Lower leg skin (tissue), 4 donors: ENCODE data around the gene SUPT16H. TPM values are rescaled to one million over a fixed set of nuclear protein-coding genes. Genes with fewer than 3 reads are reported as not detected.

Experiments
- DNase-seq, 2 donors: peaks; one replicate each; pipeline ENCODE4 v3.0.0-alpha.2; 2019; ENCODE audit warnings: low spot score in 2 of 2
- H3K4me3 ChIP-seq: fragments of 200-600 bp; sonication (generic); 2 replicates; pipeline ENCODE4 v1.5.1; 2017; ENCODE audit warnings: mild to moderate bottlenecking, low read depth; ENCODE audit not compliant: poor library complexity, severe bottlenecking
- CTCF ChIP-seq, 3 donors: fragments of 450-650 bp; IDR thresholded peaks; one replicate each; pipeline ENCODE4 v1.5.1; 2016; ENCODE audit warnings: antibody characterized with exemption in 3 of 3, mild to moderate bottlenecking in 3 of 3, moderate library complexity in 2 of 3
- POLR2A ChIP-seq, 2 donors: fragments of 450-650 bp; IDR thresholded peaks; one replicate each; pipeline ENCODE4 v1.6.1; 2016 to 2017; ENCODE audit warnings: antibody characterized with exemption in 2 of 2, mild to moderate bottlenecking in 1 of 2, moderate library complexity in 1 of 2
- WGBS, 2 donors: methylation state at CpG; one replicate each; pipeline ENCODE4 v1.1.5; 2018; 5-methylcytosine and 5-hydroxymethylcytosine counted together
- intact Hi-C: fragments of 100-400 bp; cut with DNase I; formaldehyde crosslinking; loops from one replicate; pipeline ENCODE4 v1.15.0; 2023; ENCODE audit warnings: low total_unique reads
- total RNA-seq, 4 donors: library from RNA; depleted of rRNA; stranded (reverse); fragments of >200 nt; gene quantifications; one replicate each; pipeline ENCODE4 v1.1.0, GENCODE V29; 2016

SUPT16H gene
- total RNA-seq = 10 to 100 TPM; 35.7 to 50.3 (median 45.8) TPM

- intact Hi-C loops = no loop called here
- no peak for TF ChIP-seq POLR2A (IDR thresholded peaks at IDR 0.05)
- no peak for TF ChIP-seq CTCF (IDR thresholded peaks at IDR 0.05)
- peak; percentile 97 to 99 for DNase-seq
- peak within 1 kb of the TSS; percentile 71 for H3K4me3 ChIP-seq
- 0% methylated on average over 54 of the region's 54 CpGs for WGBS, 2 donors
Observed at GRCh38 chr14:21383848-21384493, at the start of gene SUPT16H. TSS of gene SUPT16H (minus strand) at chr14:21384019. CDS start at chr14:21383927, 92 bp downstream.

GRCh38 chr14:21431126-21431525 lies 47.3 kb upstream of the SUPT16H start:
- peak in 1 of 2 donors; percentile 83 for DNase-seq
- H3K4me3 ChIP-seq = no peak overlapping the region

GRCh38 chr14:21428930-21429329 lies 45.1 kb upstream of the SUPT16H start:
- 83 to 87% methylated on average over 4 of the region's 4 CpGs for WGBS, 2 donors
- TF ChIP-seq CTCF (IDR thresholded peaks at IDR 0.05) (no peak), POLR2A (IDR thresholded peaks at IDR 0.05) (no peak)
- H3K4me3 ChIP-seq = no peak overlapping the region
- intact Hi-C loops = no loop called here
- no peak for DNase-seq

More at GRCh38 chr14:21431126-21431525, 47.3 kb upstream of the SUPT16H start:
- intact Hi-C loops = no loop called here
- WGBS, 2 donors = 40 to 72% methylated on average over 2 of the region's 2 CpGs
- TF ChIP-seq POLR2A (IDR thresholded peaks at IDR 0.05) (no peak), CTCF (IDR thresholded peaks at IDR 0.05) (no peak)

- H3K4me3 ChIP-seq = no peak overlapping the region
- no peak for DNase-seq
- intact Hi-C loops = no loop called here
- TF ChIP-seq CTCF (IDR thresholded peaks at IDR 0.05) = no peak
- no peak for TF ChIP-seq POLR2A (IDR thresholded peaks at IDR 0.05)
- WGBS, 2 donors = 89 to 95% methylated on average over 1 of the region's 1 CpG
Observed at GRCh38 chr14:21426692-21427091, 42.9 kb upstream of the SUPT16H start.

GRCh38 chr14:21419528-21419927 lies 35.7 kb upstream of the SUPT16H start:
- 76% methylated on average over 5 of the region's 5 CpGs for WGBS, 2 donors
- intact Hi-C loops = no loop called here
- H3K4me3 ChIP-seq = no peak overlapping the region
- TF ChIP-seq POLR2A (IDR thresholded peaks at IDR 0.05) (no peak), CTCF (IDR thresholded peaks at IDR 0.05) (no peak)
- DNase-seq = no peak

- TF ChIP-seq POLR2A (IDR thresholded peaks at IDR 0.05) = no peak
- no peak for TF ChIP-seq CTCF (IDR thresholded peaks at IDR 0.05)
- intact Hi-C loops = no loop called here
- no peak overlapping the region for H3K4me3 ChIP-seq
- WGBS, 2 donors = 96 to 97% methylated on average over 4 of the region's 4 CpGs
- no peak for DNase-seq
Observed at GRCh38 chr14:21415329-21415728, 31.5 kb upstream of the SUPT16H start.
